K562 (cell line): ENCODE results near the gene ANO8. TPM values are rescaled to one million over a fixed set of nuclear protein-coding genes. Genes with fewer than 3 reads are reported as not detected.

Experiments
- CREB1 ChIP-seq, 2 experiments: sonication (generic) in 1 of 2; formaldehyde crosslinking in 1 of 2; IDR thresholded peaks; 2 replicates each; pipeline versions ENCODE4 v1.6.1 to v1.8.0; 2012 to 2022; ENCODE audit warnings: inconsistent platforms in 1 of 2, mild to moderate bottlenecking in 1 of 2, missing genetic modification reagents in 1 of 2, moderate library complexity in 1 of 2
- CREB5 ChIP-seq: fragments of 250-450 bp; sonication (Bioruptor Pico); IDR thresholded peaks from 2 replicates; pipeline ENCODE4 v1.5.0; 2020; ENCODE audit warnings: mild to moderate bottlenecking
- ETV5 ChIP-seq: sonication (generic); formaldehyde crosslinking; IDR thresholded peaks from 2 replicates; pipeline ENCODE4 v1.4.0; 2020; ENCODE audit warnings: low read depth, mild to moderate bottlenecking, missing genetic modification reagents
- HES1 ChIP-seq: fragments of 450-650 bp; IDR thresholded peaks from 2 replicates; pipeline ENCODE4 v1.6.1; 2016; ENCODE audit warnings: low read depth, mild to moderate bottlenecking, moderate library complexity
- KDM1A ChIP-seq, 2 experiments: fragments of 450-650 bp; IDR thresholded peaks; 2 replicates each; pipeline ENCODE4 v1.6.1; 2016; ENCODE audit warnings: mild to moderate bottlenecking in 2 of 2
- KDM5B ChIP-seq: fragments of 200-600 bp; sonication (generic); IDR thresholded peaks from 2 replicates; pipeline ENCODE4 v1.6.1; 2012; ENCODE audit warnings: low read depth, mild to moderate bottlenecking, moderate library complexity, low read length, control low read depth, inconsistent platforms; ENCODE audit not compliant: insufficient replicate concordance
- KLF10 ChIP-seq: fragments of 250-450 bp; sonication (Bioruptor Pico); IDR thresholded peaks from 2 replicates; pipeline ENCODE4 v1.6.1; 2021; ENCODE audit warnings: matching md5 sums
- MBD1 ChIP-seq: fragments of 250-450 bp; sonication (Bioruptor Pico); IDR thresholded peaks from 2 replicates; pipeline ENCODE4 v1.8.0; 2022; ENCODE audit warnings: inconsistent platforms
- MED1 ChIP-seq: sonication (generic); formaldehyde crosslinking; IDR thresholded peaks from 2 replicates; pipeline ENCODE4 v1.8.1; 2023; ENCODE audit warnings: missing genetic modification reagents, borderline replicate concordance
- RBFOX2 ChIP-seq: fragments of 200-400 bp; formaldehyde crosslinking; IDR thresholded peaks from 2 replicates; pipeline ENCODE4 v1.6.1; 2017; ENCODE audit warnings: low read depth, mild to moderate bottlenecking, low read length, moderate library complexity
- SMARCE1 ChIP-seq: fragments of 450-650 bp; IDR thresholded peaks from 2 replicates; pipeline ENCODE4 v1.7.1; 2016; ENCODE audit warnings: mild to moderate bottlenecking
- SREBF1 ChIP-seq: fragments of 150-350 bp; IDR thresholded peaks from 2 replicates; pipeline ENCODE4 v1.6.1; 2014; ENCODE audit warnings: antibody characterized with exemption, low read depth, low read length, borderline replicate concordance
- SRF ChIP-seq, 2 experiments: fragments of 250-450, 450-650 bp in 1 of 2; sonication (Bioruptor Pico) in 1 of 2; sonication (generic) in 1 of 2; formaldehyde crosslinking; IDR thresholded peaks; 2 replicates each; pipeline versions ENCODE4 v1.5.0 to v1.5.1; 2020 to 2022; ENCODE audit warnings: mild to moderate bottlenecking in 1 of 2, missing genetic modification reagents in 1 of 2
- TAL1 ChIP-seq: fragments of 450-650 bp; IDR thresholded peaks from 2 replicates; pipeline ENCODE4 v1.6.1; 2016; ENCODE audit warnings: mild to moderate bottlenecking
- TOE1 ChIP-seq, 2 experiments: fragments of 450-650 bp in 1 of 2; sonication (generic) in 1 of 2; formaldehyde crosslinking in 1 of 2; IDR thresholded peaks; 2 replicates each; pipeline versions ENCODE4 v1.7.1 to v1.8.0; 2016 to 2022; ENCODE audit warnings: borderline replicate concordance in 2 of 2, mild to moderate bottlenecking in 2 of 2, antibody characterized with exemption in 1 of 2, inconsistent platforms in 1 of 2, low read depth in 1 of 2, missing genetic modification reagents in 1 of 2, moderate library complexity in 1 of 2
- ZNF184 ChIP-seq: sonication (generic); formaldehyde crosslinking; IDR thresholded peaks from 2 replicates; pipeline ENCODE4 v1.5.0; 2020; ENCODE audit warnings: missing genetic modification reagents
- polyA plus RNA-seq, 8 experiments: library from polyadenylated mRNA; depleted of rRNA in 4 of 8; stranded (reverse) in 5 of 8; unstranded in 3 of 8; fragments of >200 nt; fragmentation: Nextera tagmentation in 2 of 8; fragmentation: Illumina TruSeq in 1 of 8; extraction: Ambion mirVana in 2 of 8; extraction: Trizol in 1 of 8; gene quantifications; 2 replicates each; pipeline versions ENCODE4 v1.2.1 to v1.2.3, GENCODE V29; 2011 to 2014; ENCODE audit warnings: inconsistent platforms in 1 of 8, missing spikeins in 1 of 8
- total RNA-seq, 7 experiments: library from RNA; depleted of rRNA in 6 of 7; stranded (reverse); fragments of >200 nt in 6 of 7; fragmentation: Illumina TruSeq in 2 of 7; extraction: Trizol in 2 of 7; gene quantifications; 2 replicates each; pipeline versions ENCODE4 v1.2.1 to v1.2.3, GENCODE V29; 2011 to 2021; ENCODE audit warnings: low replicate concordance in 1 of 7
- TF ChIP-seq, protein P1 (sequence below): fragments of 200-400 bp; formaldehyde crosslinking; IDR thresholded peaks from 2 replicates; pipeline ENCODE4 v1.6.1; 2017; ENCODE audit warnings: mild to moderate bottlenecking, low read depth, low read length, moderate library complexity
- TF ChIP-seq, protein P2 (sequence below): fragments of 450-650 bp; IDR thresholded peaks from 2 replicates; pipeline ENCODE4 v1.6.1; 2016; ENCODE audit warnings: borderline replicate concordance

The ANO8 gene
- total and polyA plus RNA-seq, 9 of the 15 experiments (the other 6 are each of a cell fraction or from before 2014, with no cell fraction given) = 0.07 to 7.6 (median 2.3) TPM; not detected in 1

- TF ChIP-seq, protein P1, sequence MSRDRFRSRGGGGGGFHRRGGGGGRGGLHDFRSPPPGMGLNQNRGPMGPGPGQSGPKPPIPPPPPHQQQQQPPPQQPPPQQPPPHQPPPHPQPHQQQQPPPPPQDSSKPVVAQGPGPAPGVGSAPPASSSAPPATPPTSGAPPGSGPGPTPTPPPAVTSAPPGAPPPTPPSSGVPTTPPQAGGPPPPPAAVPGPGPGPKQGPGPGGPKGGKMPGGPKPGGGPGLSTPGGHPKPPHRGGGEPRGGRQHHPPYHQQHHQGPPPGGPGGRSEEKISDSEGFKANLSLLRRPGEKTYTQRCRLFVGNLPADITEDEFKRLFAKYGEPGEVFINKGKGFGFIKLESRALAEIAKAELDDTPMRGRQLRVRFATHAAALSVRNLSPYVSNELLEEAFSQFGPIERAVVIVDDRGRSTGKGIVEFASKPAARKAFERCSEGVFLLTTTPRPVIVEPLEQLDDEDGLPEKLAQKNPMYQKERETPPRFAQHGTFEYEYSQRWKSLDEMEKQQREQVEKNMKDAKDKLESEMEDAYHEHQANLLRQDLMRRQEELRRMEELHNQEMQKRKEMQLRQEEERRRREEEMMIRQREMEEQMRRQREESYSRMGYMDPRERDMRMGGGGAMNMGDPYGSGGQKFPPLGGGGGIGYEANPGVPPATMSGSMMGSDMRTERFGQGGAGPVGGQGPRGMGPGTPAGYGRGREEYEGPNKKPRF = no peak
- TF ChIP-seq SMARCE1 (peak; percentile 53; the same call in 1 of the 2 replicates), ZNF184 (CRISPR knock-in tag) (no peak), KLF10 (no peak), CREB1 (IDR thresholded peaks at IDR 0.05) (no peak), CREB1 (CRISPR knock-in tag; IDR thresholded peaks at IDR 0.05) (no peak), HES1 (no peak), KDM1A (IDR thresholded peaks at IDR 0.05) (peak; percentile 18 to 43; a peak in 1 of 4 replicates), RBFOX2 (peak; percentile 42; the same call in 1 of the 2 replicates), TOE1 (IDR thresholded peaks at IDR 0.05; ENCODE audit: borderline replicate concordance) (no peak), TOE1 (CRISPR knock-in tag; IDR thresholded peaks at IDR 0.05; ENCODE audit: borderline replicate concordance, low read depth) (no peak), TAL1 (peak; percentile 61), SREBF1 (no peak), SRF (CRISPR knock-in tag; IDR thresholded peaks at IDR 0.05) (no peak), CREB5 (no peak), ETV5 (CRISPR knock-in tag) (no peak), MED1 (CRISPR knock-in tag) (no peak), MBD1 (CRISPR knock-in tag) (no peak), KDM5B (no peak)
- TF ChIP-seq, protein P2, sequence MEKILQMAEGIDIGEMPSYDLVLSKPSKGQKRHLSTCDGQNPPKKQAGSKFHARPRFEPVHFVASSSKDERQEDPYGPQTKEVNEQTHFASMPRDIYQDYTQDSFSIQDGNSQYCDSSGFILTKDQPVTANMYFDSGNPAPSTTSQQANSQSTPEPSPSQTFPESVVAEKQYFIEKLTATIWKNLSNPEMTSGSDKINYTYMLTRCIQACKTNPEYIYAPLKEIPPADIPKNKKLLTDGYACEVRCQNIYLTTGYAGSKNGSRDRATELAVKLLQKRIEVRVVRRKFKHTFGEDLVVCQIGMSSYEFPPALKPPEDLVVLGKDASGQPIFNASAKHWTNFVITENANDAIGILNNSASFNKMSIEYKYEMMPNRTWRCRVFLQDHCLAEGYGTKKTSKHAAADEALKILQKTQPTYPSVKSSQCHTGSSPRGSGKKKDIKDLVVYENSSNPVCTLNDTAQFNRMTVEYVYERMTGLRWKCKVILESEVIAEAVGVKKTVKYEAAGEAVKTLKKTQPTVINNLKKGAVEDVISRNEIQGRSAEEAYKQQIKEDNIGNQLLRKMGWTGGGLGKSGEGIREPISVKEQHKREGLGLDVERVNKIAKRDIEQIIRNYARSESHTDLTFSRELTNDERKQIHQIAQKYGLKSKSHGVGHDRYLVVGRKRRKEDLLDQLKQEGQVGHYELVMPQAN = no peak
These were observed 42.4 kb upstream of the ANO8 start, which contains the start of gene PLVAP (continued) for GRCh38 chr19:17376935-17377600.
